Hepatocyte (in vitro differentiated cells): ENCODE measurements around the gene NPAS3. TPM values are rescaled to one million over a fixed set of nuclear protein-coding genes. Genes with fewer than 3 reads are reported as not detected.

Experiments
- DNase-seq: peaks from one replicate; pipeline ENCODE4 v3.0.0-alpha.2; 2016; ENCODE audit warnings: low spot score
- H2AFZ ChIP-seq: fragments of 200-600 bp; sonication (generic); 2 replicates; pipeline ENCODE4 v1.6.0; 2016; ENCODE audit warnings: antibody characterized with exemption, mild to moderate bottlenecking
- H3K27ac ChIP-seq: fragments of 200-600 bp; sonication (generic); 2 replicates; pipeline ENCODE4 v1.5.1; 2016; ENCODE audit warnings: mild to moderate bottlenecking
- H3K27me3 ChIP-seq: fragments of 200-600 bp; sonication (generic); 2 replicates; pipeline ENCODE4 v1.6.1; 2016
- H3K36me3 ChIP-seq: fragments of 200-600 bp; sonication (generic); replicated peaks from 2 replicates; pipeline ENCODE4 v1.5.1; 2016; ENCODE audit warnings: low read depth; ENCODE audit not compliant: insufficient read depth
- H3K4me1 ChIP-seq: fragments of 200-600 bp; sonication (generic); 2 replicates; pipeline ENCODE4 v1.5.1; 2016; ENCODE audit warnings: mild to moderate bottlenecking, moderate library complexity; ENCODE audit not compliant: insufficient read depth
- H3K4me2 ChIP-seq: fragments of 200-600 bp; sonication (generic); 2 replicates; pipeline ENCODE4 v1.6.0; 2016
- H3K4me3 ChIP-seq: fragments of 200-600 bp; sonication (generic); 2 replicates; pipeline ENCODE4 v1.5.1; 2016; ENCODE audit warnings: mild to moderate bottlenecking
- H3K79me2 ChIP-seq: fragments of 200-600 bp; sonication (generic); 2 replicates; pipeline ENCODE4 v1.6.0; 2017; ENCODE audit warnings: mild to moderate bottlenecking
- H3K9me2 ChIP-seq: fragments of 200-600 bp; sonication (generic); replicated peaks from 2 replicates; pipeline ENCODE4 v1.6.0; 2017; ENCODE audit warnings: mild to moderate bottlenecking; ENCODE audit not compliant: insufficient read depth
- H3K9me3 ChIP-seq: fragments of 200-600 bp; sonication (generic); 2 replicates; pipeline ENCODE4 v1.5.1; 2016; ENCODE audit warnings: low read depth, mild to moderate bottlenecking
- H4K20me1 ChIP-seq: fragments of 200-600 bp; sonication (generic); 2 replicates; pipeline ENCODE4 v1.6.0; 2016; ENCODE audit warnings: mild to moderate bottlenecking; ENCODE audit not compliant: insufficient read depth, poor library complexity, severe bottlenecking
- CTCF ChIP-seq: fragments of 200-600 bp; sonication (generic); IDR thresholded peaks from 2 replicates; pipeline ENCODE4 v1.5.1; 2016; ENCODE audit warnings: antibody characterized with exemption, mild to moderate bottlenecking; ENCODE audit not compliant: poor library complexity
- EZH2 ChIP-seq: fragments of 200-600 bp; sonication (generic); IDR thresholded peaks from 2 replicates; pipeline ENCODE4 v1.6.1; 2016; ENCODE audit warnings: antibody characterized with exemption, mild to moderate bottlenecking, borderline replicate concordance
- EZH2phosphoT487 ChIP-seq: fragments of 200-600 bp; sonication (generic); IDR thresholded peaks from one replicate; pipeline ENCODE4 v1.6.1; 2018; ENCODE audit warnings: antibody characterized with exemption, mild to moderate bottlenecking, low read depth, moderate library complexity; ENCODE audit not compliant: unreplicated experiment, severe bottlenecking
- WGBS: methylation state at CpG from one replicate; pipeline ENCODE4 v1.1.6; 2016; ENCODE audit warnings: low lambda C conversion rate; ENCODE audit errors: missing lambda C conversion rate; 5-methylcytosine and 5-hydroxymethylcytosine counted together
- polyA plus RNA-seq: library from polyadenylated mRNA; unstranded; fragments of >200 nt; fragmentation: Nextera tagmentation; extraction: Ambion mirVana; gene quantifications from 2 replicates; pipeline ENCODE4 v1.2.1, GENCODE V29; 2016
- total RNA-seq: library from RNA; depleted of rRNA; stranded (reverse); fragments of >200 nt; gene quantifications from 2 replicates; pipeline ENCODE4 v1.2.3, GENCODE V29; 2014

NPAS3 gene
- total and polyA plus RNA-seq, 2 experiments from 2014 or later = 0.11 to 1.1 TPM

- H3K27ac ChIP-seq = no peak overlapping the region
- no peak overlapping the region for H3K4me2 ChIP-seq
- H3K4me1 ChIP-seq = no peaks in the 10 kb centered on the region
- H3K36me3 ChIP-seq = no peaks in the 10 kb centered on the region
- H3K9me2 ChIP-seq = no peaks in the 10 kb centered on the region
- H3K4me3 ChIP-seq = no peak overlapping the region
- H3K79me2 ChIP-seq = no peaks in the 10 kb centered on the region
- H4K20me1 ChIP-seq = no peaks in the 10 kb centered on the region
- H3K9me3 ChIP-seq = no peaks in the 10 kb centered on the region
- 89% methylated on average over 4 of the region's 4 CpGs for WGBS
- H2AFZ ChIP-seq = no peak overlapping the region
- DNase-seq = no peak
- H3K27me3 ChIP-seq = no peaks in the 10 kb centered on the region
- no peak for TF ChIP-seq EZH2phosphoT487
Observed at GRCh38 chr14:32978691-32979255, 40.1 kb downstream of the NPAS3 start.

GRCh38 chr14:32980178-32980901, 41.7 kb downstream of the NPAS3 start:
- H3K4me3 ChIP-seq = no peak overlapping the region
- no peaks in the 10 kb centered on the region for H3K4me1 ChIP-seq
- no peaks in the 10 kb centered on the region for H3K9me3 ChIP-seq
- no peaks in the 10 kb centered on the region for H3K27me3 ChIP-seq
- no peaks in the 10 kb centered on the region for H3K9me2 ChIP-seq
- H3K4me2 ChIP-seq = no peak overlapping the region
- 81% methylated on average over 6 of the region's 6 CpGs for WGBS
- no peaks in the 10 kb centered on the region for H3K36me3 ChIP-seq
- DNase-seq = no peak
- no peak for TF ChIP-seq EZH2phosphoT487
- no peak for TF ChIP-seq CTCF
- no peak for TF ChIP-seq EZH2
- H2AFZ ChIP-seq = no peak overlapping the region
- H3K79me2 ChIP-seq = no peaks in the 10 kb centered on the region
- H4K20me1 ChIP-seq = no peaks in the 10 kb centered on the region
- H3K27ac ChIP-seq = no peak overlapping the region

GRCh38 chr14:32980902-32981501, 42.3 kb downstream of the NPAS3 start:
- Histone ChIP-seq H2AFZ (no peak overlapping the region), H3K4me3 (no peak overlapping the region), H3K9me3 (no peaks in the 10 kb centered on the region), H3K27ac (no peak overlapping the region), H3K4me1 (no peaks in the 10 kb centered on the region), H3K79me2 (no peaks in the 10 kb centered on the region), H3K9me2 (no peaks in the 10 kb centered on the region), H3K4me2 (no peak overlapping the region), H3K36me3 (no peaks in the 10 kb centered on the region), H3K27me3 (no peaks in the 10 kb centered on the region), H4K20me1 (no peaks in the 10 kb centered on the region)
- no peak for DNase-seq
- WGBS = 74% methylated on average over 3 of the region's 3 CpGs
- TF ChIP-seq CTCF (no peak), EZH2 (no peak), EZH2phosphoT487 (no peak)

GRCh38 chr14:32984241-32984930, 45.7 kb downstream of the NPAS3 start:
- 76% methylated on average over 2 of the region's 2 CpGs for WGBS
- no peak overlapping the region for H2AFZ ChIP-seq
- H3K9me3 ChIP-seq = no peaks in the 10 kb centered on the region
- H4K20me1 ChIP-seq = no peaks in the 10 kb centered on the region
- H3K27me3 ChIP-seq = no peaks in the 10 kb centered on the region
- H3K36me3 ChIP-seq = no peaks in the 10 kb centered on the region
- H3K27ac ChIP-seq = no peak overlapping the region
- H3K9me2 ChIP-seq = no peaks in the 10 kb centered on the region
- no peak for DNase-seq
- H3K4me1 ChIP-seq = no peaks in the 10 kb centered on the region
- no peaks in the 10 kb centered on the region for H3K79me2 ChIP-seq
- no peak overlapping the region for H3K4me2 ChIP-seq
- TF ChIP-seq CTCF (no peak), EZH2phosphoT487 (no peak), EZH2 (no peak)
- H3K4me3 ChIP-seq = no peak overlapping the region
